CD4-positive, alpha-beta T cell treated with Interleukin-17A for 1 hour (primary cell): ENCODE measurements around the gene GRIK4.

Experiments used
- DNase-seq: peaks from one replicate; pipeline ENCODE4 v3.0.0-alpha.2; 2020

GRIK4 gene

GRCh38 chr11:120824242-120824641 is 312.7 kb downstream of the GRIK4 start:
- no peak for DNase-seq

GRCh38 chr11:120827198-120827597 is 315.6 kb downstream of the GRIK4 start:
- DNase-seq: no peak

- no peak for DNase-seq
Measured at GRCh38 chr11:120827820-120828219, 316.3 kb downstream of the GRIK4 start.

- DNase-seq: no peak
Measured at GRCh38 chr11:120828847-120829246, 317.3 kb downstream of the GRIK4 start.

GRCh38 chr11:120830085-120830620 is 318.6 kb downstream of the GRIK4 start:
- DNase-seq: no peak

GRCh38 chr11:120832481-120833238 is 321.1 kb downstream of the GRIK4 start:
- no peak for DNase-seq

- no peak for DNase-seq
Measured at GRCh38 chr11:120834686-120835210, 323.2 kb downstream of the GRIK4 start.

GRCh38 chr11:120835601-120836228 is 324.2 kb downstream of the GRIK4 start:
- no peak for DNase-seq

- DNase-seq: no peak
Measured at GRCh38 chr11:120837696-120838095, 326.1 kb downstream of the GRIK4 start.

- no peak for DNase-seq
Measured at GRCh38 chr11:120839201-120839600, 327.7 kb downstream of the GRIK4 start.

- DNase-seq: no peak
Measured at GRCh38 chr11:120839846-120840402, 328.4 kb downstream of the GRIK4 start.

- no peak for DNase-seq
Measured at GRCh38 chr11:120840661-120841060, 329.1 kb downstream of the GRIK4 start.

GRCh38 chr11:120841074-120841473 is 329.5 kb downstream of the GRIK4 start:
- no peak for DNase-seq

GRCh38 chr11:120842195-120842594 is 330.6 kb downstream of the GRIK4 start:
- no peak for DNase-seq

- no peak for DNase-seq
Measured at GRCh38 chr11:120853435-120853834, 341.9 kb downstream of the GRIK4 start.

- no peak for DNase-seq
Measured at GRCh38 chr11:120854988-120855387, 343.4 kb downstream of the GRIK4 start.

- no peak for DNase-seq
Measured at GRCh38 chr11:120857508-120857907, 346.0 kb downstream of the GRIK4 start.

- DNase-seq: no peak
Measured at GRCh38 chr11:120858740-120859139, 347.2 kb downstream of the GRIK4 start.

- DNase-seq: no peak
Measured at GRCh38 chr11:120859552-120860295, 348.2 kb downstream of the GRIK4 start.

- DNase-seq: no peak
Measured at GRCh38 chr11:120863359-120863758, 351.8 kb downstream of the GRIK4 start.

GRCh38 chr11:120867024-120867423 is 355.5 kb downstream of the GRIK4 start:
- no peak for DNase-seq

- DNase-seq: no peak
Measured at GRCh38 chr11:120867531-120867930, 356.0 kb downstream of the GRIK4 start.

GRCh38 chr11:120867988-120868387 is 356.4 kb downstream of the GRIK4 start:
- no peak for DNase-seq
